Upper lobe of left lung (tissue), 6 donors: ENCODE data around the gene PREX1. TPM values are rescaled to one million over a fixed set of nuclear protein-coding genes. Genes with fewer than 3 reads are reported as not detected.
A peak's percentile ranks its signal among the peaks of the same experiment; 100 is the strongest.
"Not testable (repeated sequence)": the region's sequence is repeated elsewhere in the genome, so short reads cannot be mapped to it uniquely, and the experiment has no call there.

Experiments used
- ATAC-seq, 2 donors: fragments of 200-7000 bp; cut with Tn5 transposase; one replicate each; pipeline ENCODE4 v1.9.1; 2022; ENCODE audit warnings: mild to moderate bottlenecking in 2 of 2, moderate library complexity in 2 of 2; ENCODE audit not compliant: low FRiP score in 2 of 2
- DNase-seq, 2 donors: peaks; one replicate each; pipeline ENCODE4 v3.0.0-alpha.2; 2019 to 2020
- H3K27ac ChIP-seq, 4 donors: fragments of 200-600 bp; sonication (generic); one replicate each; pipeline ENCODE4 v1.5.1; 2016 to 2019
- H3K27me3 ChIP-seq, 4 donors: fragments of 200-600 bp; sonication (generic); one replicate each; pipeline ENCODE4 v1.5.1; 2017 to 2019
- H3K36me3 ChIP-seq, 4 donors: fragments of 200-600 bp; sonication (generic); one replicate each; pipeline ENCODE4 v1.5.1; 2016 to 2019
- H3K4me1 ChIP-seq, 4 donors: fragments of 200-600 bp; sonication (generic); one replicate each; pipeline ENCODE4 v1.5.1; 2018 to 2019
- H3K4me3 ChIP-seq, 4 donors: fragments of 200-600 bp; sonication (generic); one replicate each; pipeline ENCODE4 v1.5.1; 2017 to 2019; ENCODE audit warnings: mild to moderate bottlenecking in 2 of 4, moderate library complexity in 1 of 4
- H3K9me3 ChIP-seq, 4 donors: fragments of 200-600 bp; sonication (generic); one replicate each; pipeline ENCODE4 v1.5.1; 2018 to 2019
- EP300 ChIP-seq, 4 donors: sonication (generic); formaldehyde crosslinking; IDR thresholded peaks; one replicate each; pipeline ENCODE4 v1.5.1; 2017; ENCODE audit warnings: antibody characterized with exemption in 4 of 4, control low read depth in 2 of 4
- POLR2A ChIP-seq, 4 donors: fragments of 450-650 bp; IDR thresholded peaks; one replicate each; pipeline ENCODE4 v1.5.1; 2016 to 2017; ENCODE audit warnings: antibody characterized with exemption in 4 of 4, mild to moderate bottlenecking in 2 of 4
- POLR2AphosphoS5 ChIP-seq, 2 donors: sonication (generic); formaldehyde crosslinking; IDR thresholded peaks; one replicate each; pipeline ENCODE4 v1.5.1; 2017; ENCODE audit warnings: antibody characterized with exemption in 2 of 2
- WGBS, 2 donors: methylation state at CpG; one replicate each; pipeline ENCODE4 v1.1.5; 2017 to 2018; 5-methylcytosine and 5-hydroxymethylcytosine counted together
- total RNA-seq, 6 donors: library from RNA; depleted of rRNA in 4 of 6; stranded (reverse); fragments of >200 nt in 4 of 6; gene quantifications; one replicate each; pipeline versions ENCODE4 v1.1.0 to v1.2.1, GENCODE V29; 2016 to 2021
- TF ChIP-seq, protein P1 (sequence below), 6 experiments: fragments of 450-650 bp in 4 of 6; fragments of 200-600 bp in 2 of 6; sonication (generic) in 2 of 6; IDR thresholded peaks; one replicate each; pipeline ENCODE4 v1.5.1; 2016 to 2019; ENCODE audit warnings: antibody characterized with exemption in 6 of 6
- donor health status: DM: no; HTN: no; CAD: no; lungs with moderate emphysema.
- donor health status: DM: no; HTN: yes; CAD: no; lungs with severe emphysema.

Gene PREX1
- total RNA-seq: 100 to 1,000 TPM in 2 of 6 donors, 10 to 100 TPM in 4; 42.8 to 177 (median 74.6) TPM

DNA sequence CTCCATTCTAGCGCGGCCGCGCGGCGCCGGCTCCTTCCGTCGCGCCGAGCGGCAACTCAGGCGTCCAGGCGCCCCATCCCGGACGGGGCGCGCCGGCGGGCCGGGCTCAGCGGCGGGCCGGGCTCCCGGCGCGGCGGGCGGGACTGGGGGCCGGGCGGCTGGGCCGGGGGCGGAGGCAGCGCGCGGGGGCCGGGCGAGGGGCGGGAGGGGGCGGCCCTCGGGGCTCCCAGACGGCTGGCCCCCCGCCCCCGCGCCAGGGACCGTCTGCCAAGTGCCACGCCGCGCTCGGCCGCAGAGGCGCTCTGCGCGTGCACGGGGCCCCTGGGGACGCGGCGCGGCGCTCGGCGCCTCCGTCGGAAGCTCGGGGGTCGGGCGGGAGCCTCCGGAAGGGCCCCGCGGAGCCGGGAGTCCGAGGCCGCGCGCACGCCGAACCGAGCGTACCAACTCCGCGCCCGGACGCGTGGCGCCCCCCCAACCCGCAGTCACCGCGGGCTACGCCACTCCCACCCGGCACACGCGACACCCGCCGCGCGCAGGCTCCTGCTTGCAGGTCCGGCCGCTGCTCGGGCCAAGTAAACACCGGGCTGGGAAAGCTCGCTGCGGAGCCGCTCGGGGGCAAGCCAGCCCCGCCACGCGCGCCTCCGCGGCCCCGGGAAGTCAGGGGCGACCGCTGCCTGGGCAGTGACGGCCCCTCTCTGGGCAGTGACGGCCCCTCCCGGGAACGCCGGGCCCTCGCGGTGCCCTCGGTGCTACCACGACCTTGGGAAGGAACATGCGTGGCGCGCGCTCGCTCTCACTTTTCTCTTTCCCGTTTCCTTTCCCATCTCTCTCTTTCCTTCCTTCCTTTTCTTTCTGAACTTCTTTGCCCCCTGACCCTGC, at the start of gene PREX1:
PREX1 (minus strand) TSS at position 145 of the 879 bp plus-strand sequence; CDS start at position 6, 139 bp downstream.
- ATAC-seq (peak; percentile 23 to 87), DNase-seq (peak; percentile 83 to 97)
- Histone ChIP-seq H3K27ac (peak within 1 kb of the TSS; percentile 89 to 95 (median 93)), H3K27me3 (peaks cover 0 to 3% (median 0%) of the 10 kb centered on the region in 4 donors), H3K4me3 (peak within 1 kb of the TSS; percentile 62 to 86 (median 78)), H3K36me3 (no peaks in the 10 kb centered on the region), H3K4me1 (peaks cover 18 to 57% (median 48%) of the 10 kb centered on the region in 4 donors), H3K9me3 (no peaks in the 10 kb centered on the region)
- TF ChIP-seq EP300 (IDR thresholded peaks at IDR 0.05): no peak
- peak in 1 of 2 donors; percentile 51 for TF ChIP-seq POLR2AphosphoS5 (IDR thresholded peaks at IDR 0.05)
- TF ChIP-seq, protein P1, sequence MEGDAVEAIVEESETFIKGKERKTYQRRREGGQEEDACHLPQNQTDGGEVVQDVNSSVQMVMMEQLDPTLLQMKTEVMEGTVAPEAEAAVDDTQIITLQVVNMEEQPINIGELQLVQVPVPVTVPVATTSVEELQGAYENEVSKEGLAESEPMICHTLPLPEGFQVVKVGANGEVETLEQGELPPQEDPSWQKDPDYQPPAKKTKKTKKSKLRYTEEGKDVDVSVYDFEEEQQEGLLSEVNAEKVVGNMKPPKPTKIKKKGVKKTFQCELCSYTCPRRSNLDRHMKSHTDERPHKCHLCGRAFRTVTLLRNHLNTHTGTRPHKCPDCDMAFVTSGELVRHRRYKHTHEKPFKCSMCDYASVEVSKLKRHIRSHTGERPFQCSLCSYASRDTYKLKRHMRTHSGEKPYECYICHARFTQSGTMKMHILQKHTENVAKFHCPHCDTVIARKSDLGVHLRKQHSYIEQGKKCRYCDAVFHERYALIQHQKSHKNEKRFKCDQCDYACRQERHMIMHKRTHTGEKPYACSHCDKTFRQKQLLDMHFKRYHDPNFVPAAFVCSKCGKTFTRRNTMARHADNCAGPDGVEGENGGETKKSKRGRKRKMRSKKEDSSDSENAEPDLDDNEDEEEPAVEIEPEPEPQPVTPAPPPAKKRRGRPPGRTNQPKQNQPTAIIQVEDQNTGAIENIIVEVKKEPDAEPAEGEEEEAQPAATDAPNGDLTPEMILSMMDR (IDR thresholded peaks at IDR 0.05): peak; percentile 28 to 85 (median 54)
- TF ChIP-seq POLR2A (IDR thresholded peaks at IDR 0.05): peak in 1 of 4 donors; percentile 71
- WGBS, 2 donors: 5 to 7% methylated on average over 17 to 24 of the region's 128 CpGs

DNA sequence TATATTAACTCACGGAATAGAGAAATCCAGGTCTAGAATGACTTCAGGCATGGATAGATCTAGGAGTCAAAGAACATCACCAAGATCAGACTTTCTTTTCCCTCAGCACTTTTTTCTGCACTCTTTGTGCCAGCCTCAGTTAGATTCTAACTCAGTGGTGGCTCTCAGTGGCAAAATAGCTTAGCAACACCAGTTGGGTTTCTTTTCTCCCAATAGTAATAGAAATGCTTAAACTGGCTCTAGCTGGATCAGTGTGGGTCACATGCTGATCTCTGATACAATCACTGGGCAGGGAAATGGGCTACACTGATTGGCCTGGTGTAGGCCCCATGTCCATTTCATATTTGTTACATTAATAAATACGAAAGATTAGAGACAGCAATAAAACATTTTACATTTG, 49.5 kb upstream of the PREX1 start:
- Histone ChIP-seq H3K4me1 (peaks cover 0 to 12% (median 8%) of the 10 kb centered on the region in 4 donors), H3K4me3 (no peak overlapping the region), H3K27me3 (no peaks in the 10 kb centered on the region), H3K27ac (no peak overlapping the region), H3K9me3 (no peaks in the 10 kb centered on the region), H3K36me3 (no peaks in the 10 kb centered on the region)
- no peak for TF ChIP-seq POLR2AphosphoS5 (IDR thresholded peaks at IDR 0.05)
- TF ChIP-seq, protein P1 (IDR thresholded peaks at IDR 0.05): peak in 2 of 6 experiments; percentile 45 to 49
- ATAC-seq (no peak), DNase-seq (no peak)
- 41 to 79% methylated on average over 2 of the region's 2 CpGs for WGBS, 2 donors

DNA sequence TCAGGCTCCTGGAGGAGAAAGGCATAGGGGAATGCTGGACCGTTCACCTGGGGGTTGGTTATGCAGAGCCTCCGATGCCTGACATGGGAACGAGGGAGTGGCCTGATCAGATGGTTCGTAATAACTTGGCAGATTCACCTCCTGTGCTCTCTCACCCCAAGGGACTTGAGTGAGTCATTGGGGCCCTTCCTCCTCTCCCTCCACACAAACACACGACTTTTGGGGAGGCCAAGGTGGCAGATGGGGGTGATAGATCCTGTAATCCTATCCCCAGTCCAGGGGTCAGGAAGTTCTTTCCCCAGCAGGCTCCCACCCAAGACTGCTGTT, 48.1 kb upstream of the PREX1 start:
- H3K36me3 ChIP-seq: no peaks in the 10 kb centered on the region
- H3K27me3 ChIP-seq: no peaks in the 10 kb centered on the region
- no peak overlapping the region for H3K4me3 ChIP-seq
- H3K4me1 ChIP-seq: peaks cover 0 to 12% (median 8%) of the 10 kb centered on the region in 4 donors
- DNase-seq (peak in 1 of 2 donors; percentile 28), ATAC-seq (no peak)
- no peaks in the 10 kb centered on the region for H3K9me3 ChIP-seq
- TF ChIP-seq EP300 (IDR thresholded peaks at IDR 0.05) (no peak), POLR2AphosphoS5 (IDR thresholded peaks at IDR 0.05) (no peak), POLR2A (IDR thresholded peaks at IDR 0.05) (no peak)
- TF ChIP-seq, protein P1 (IDR thresholded peaks at IDR 0.05): no peak
- no peak overlapping the region for H3K27ac ChIP-seq
- 46 to 58% methylated on average over 5 of the region's 5 CpGs for WGBS, 2 donors

- 73 to 76% methylated on average over 17 of the region's 17 CpGs for WGBS, 2 donors
- H3K27ac ChIP-seq: no peak overlapping the region
- H3K4me1 ChIP-seq: peaks cover 0 to 12% (median 8%) of the 10 kb centered on the region in 4 donors
- no peak for ATAC-seq
- no peak overlapping the region for H3K4me3 ChIP-seq
- H3K36me3 ChIP-seq: no peaks in the 10 kb centered on the region
- no peak for DNase-seq
- H3K9me3 ChIP-seq: no peaks in the 10 kb centered on the region
- TF ChIP-seq EP300 (IDR thresholded peaks at IDR 0.05): no peak
- TF ChIP-seq POLR2A (IDR thresholded peaks at IDR 0.05): no peak
- TF ChIP-seq, protein P1 (IDR thresholded peaks at IDR 0.05): no peak
- TF ChIP-seq POLR2AphosphoS5 (IDR thresholded peaks at IDR 0.05): no peak
- H3K27me3 ChIP-seq: no peaks in the 10 kb centered on the region
Measured at GRCh38 chr20:48875233-48875913, 47.6 kb upstream of the PREX1 start.

DNA sequence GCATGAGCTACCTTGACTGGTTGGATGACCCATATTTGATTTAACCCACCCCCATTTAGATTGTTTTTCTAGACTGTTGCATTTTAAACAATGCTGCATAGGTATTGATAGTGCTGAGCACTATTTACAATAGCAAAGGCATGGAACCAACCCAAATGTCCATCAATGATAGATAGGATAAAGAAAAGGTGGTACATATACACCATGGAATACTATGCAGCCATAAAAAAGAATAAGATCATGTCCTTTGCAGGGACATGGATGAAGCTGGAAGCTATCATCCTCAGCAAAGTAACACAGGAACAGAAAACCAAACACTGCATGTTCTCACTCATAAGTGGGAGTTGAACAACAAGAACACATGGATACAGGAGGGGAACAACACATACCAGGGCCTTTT, 41.6 kb upstream of the PREX1 start:
- ATAC-seq, DNase-seq, H3K9me3 ChIP-seq, H3K27ac ChIP-seq, H3K27me3 ChIP-seq, H3K36me3 ChIP-seq, H3K4me3 ChIP-seq: not testable (repeated sequence)
- H3K4me1 ChIP-seq: peaks cover 0 to 12% (median 4%) of the 10 kb centered on the region in 4 donors
